Natural killer cell (primary cell): ENCODE results near the gene NLRP1. TPM values are rescaled to one million over a fixed set of nuclear protein-coding genes. Genes with fewer than 3 reads are reported as not detected.

Experiments used
- ATAC-seq, 3 donors: fragments of 150-1000 bp in 2 of 3; fragments of 200-7000 bp in 1 of 3; cut with Tn5 transposase; 1 replicate in 1 of 3; 2 replicates in 2 of 3; pipeline ENCODE4 v1.10.0; 2021; ENCODE audit warnings: mild to moderate bottlenecking in 2 of 3, moderate library complexity in 2 of 3
- DNase-seq, 2 donors: peaks; one replicate each; pipeline versions ENCODE4 v3.0.0 to v3.0.0-alpha.2; 2013 to 2021; ENCODE audit warnings: mixed read lengths in 1 of 2
- H3K27ac ChIP-seq: one replicate; pipeline ENCODE4 v1.5.1; 2013; ENCODE audit warnings: mild to moderate bottlenecking, low read length
- H3K27me3 ChIP-seq: one replicate; pipeline ENCODE4 v1.6.1; 2013; ENCODE audit warnings: low read length; ENCODE audit not compliant: control insufficient read depth, insufficient read depth
- H3K36me3 ChIP-seq: one replicate; pipeline ENCODE4 v1.6.1; 2013; ENCODE audit warnings: low read length; ENCODE audit not compliant: control insufficient read depth, insufficient read depth
- H3K4me1 ChIP-seq: one replicate; pipeline ENCODE4 v1.6.1; 2013; ENCODE audit warnings: low read length; ENCODE audit not compliant: control insufficient read depth, insufficient read depth
- H3K4me3 ChIP-seq: one replicate; pipeline ENCODE4 v1.5.1; 2013; ENCODE audit warnings: low read length
- H3K9me3 ChIP-seq: one replicate; pipeline ENCODE4 v1.6.1; 2013; ENCODE audit warnings: low read length; ENCODE audit not compliant: control insufficient read depth, insufficient read depth
- H3K27ac Mint-ChIP-seq, 2 donors: one replicate each; pipeline ENCODE4 v1.8.0; 2022; ENCODE audit warnings: mild to moderate bottlenecking in 2 of 2, mixed read lengths in 2 of 2, moderate library complexity in 1 of 2
- H3K27me3 Mint-ChIP-seq, 2 donors: one replicate each; pipeline ENCODE4 v1.8.0; 2022; ENCODE audit warnings: low read depth in 2 of 2, mixed read lengths in 2 of 2
- H3K36me3 Mint-ChIP-seq: one replicate; pipeline ENCODE4 v1.8.0; 2022; ENCODE audit warnings: mixed read lengths
- H3K4me1 Mint-ChIP-seq, 2 donors: one replicate each; pipeline ENCODE4 v1.8.0; 2022; ENCODE audit warnings: mixed read lengths in 2 of 2
- H3K4me3 Mint-ChIP-seq: one replicate; pipeline ENCODE4 v1.8.0; 2022; ENCODE audit warnings: mild to moderate bottlenecking, moderate library complexity, mixed read lengths
- H3K9me3 Mint-ChIP-seq, 2 donors: one replicate each; pipeline ENCODE4 v1.8.0; 2022; ENCODE audit warnings: mixed read lengths in 2 of 2
- CTCF ChIP-seq: fragments of 200-600 bp; IDR thresholded peaks from one replicate; pipeline ENCODE4 v1.8.0; 2022; ENCODE audit warnings: antibody characterized with exemption
- WGBS: methylation state at CpG from one replicate; pipeline ENCODE4 v1.1.7; 2013; ENCODE audit warnings: missing lambda C conversion rate; ENCODE audit not compliant: insufficient coverage; 5-methylcytosine and 5-hydroxymethylcytosine counted together
- intact Hi-C: fragments of 100-400 bp; cut with micrococcal nuclease; formaldehyde crosslinking; loops from one replicate; pipeline ENCODE4 v1.14.2; 2022
- total RNA-seq, 4 donors: library from RNA; stranded (reverse); fragments of 120-200 nt in 1 of 4; gene quantifications; one replicate each; pipeline versions ENCODE4 v1.2.3 to v1.2.4, GENCODE V29; 2013 to 2022

Gene NLRP1
- total RNA-seq, 3 donors from 2014 or later (not counting 1 experiment from before 2014, with no cell fraction given), result 206 to 237 (median 209) TPM

- Histone ChIP-seq H3K4me1 (no peaks in the 10 kb centered on the region), H3K4me3 (no peak overlapping the region), H3K27me3 (no peaks in the 10 kb centered on the region), H3K27ac (no peak overlapping the region), H3K9me3 (no peaks in the 10 kb centered on the region), H3K36me3 (peaks cover 82% of the 10 kb centered on the region)
- H3K4me1 Mint-ChIP-seq, result peaks cover 0 to 4% of the 10 kb centered on the region in 2 donors
- peaks cover 18% of the 10 kb centered on the region for H3K36me3 Mint-ChIP-seq
- WGBS, result 97% methylated on average over 11 of the region's 11 CpGs
- H3K9me3 Mint-ChIP-seq, result no peaks in the 10 kb centered on the region
- intact Hi-C loops, result loop anchor here (5.0 kb wide), 1 partner anchor 190 kb away; no protein-coding TSS in a partner anchor
- ATAC-seq, result no peak
- no peaks in the 10 kb centered on the region for H3K27me3 Mint-ChIP-seq
- no peak overlapping the region for H3K4me3 Mint-ChIP-seq
- no peak for TF ChIP-seq CTCF
- DNase-seq, result no peak
- peak overlapping the region in 1 of 2 donors; percentile 56 for H3K27ac Mint-ChIP-seq
Measured at GRCh38 chr17:5536866-5537650, 47.3 kb downstream of the NLRP1 start.

GRCh38 chr17:5535436-5535835 is 48.9 kb downstream of the NLRP1 start:
- H3K4me1 Mint-ChIP-seq, result peaks cover 0 to 4% of the 10 kb centered on the region in 2 donors
- Histone ChIP-seq H3K27me3 (no peaks in the 10 kb centered on the region), H3K36me3 (peaks cover 81% of the 10 kb centered on the region), H3K27ac (no peak overlapping the region), H3K9me3 (no peaks in the 10 kb centered on the region), H3K4me1 (no peaks in the 10 kb centered on the region), H3K4me3 (no peak overlapping the region)
- DNase-seq, result no peak
- H3K4me3 Mint-ChIP-seq, result no peak overlapping the region
- H3K9me3 Mint-ChIP-seq, result no peaks in the 10 kb centered on the region
- ATAC-seq, result no peak
- H3K36me3 Mint-ChIP-seq, result peaks cover 29% of the 10 kb centered on the region
- no peaks in the 10 kb centered on the region for H3K27me3 Mint-ChIP-seq
- WGBS, result 95% methylated on average over 2 of the region's 2 CpGs
- intact Hi-C loops, result loop anchor here (5.0 kb wide), 1 partner anchor 188 kb away; no protein-coding TSS in a partner anchor
- TF ChIP-seq CTCF, result no peak
- H3K27ac Mint-ChIP-seq, result no peak overlapping the region

GRCh38 chr17:5533486-5534315 is 50.6 kb downstream of the NLRP1 start:
- Mint-ChIP-seq H3K9me3 (no peaks in the 10 kb centered on the region), H3K4me1 (peaks cover 0 to 4% of the 10 kb centered on the region in 2 donors), H3K36me3 (peaks cover 31% of the 10 kb centered on the region), H3K27me3 (no peaks in the 10 kb centered on the region), H3K27ac (peak overlapping the region in 1 of 2 donors; percentile 15), H3K4me3 (no peak overlapping the region)
- 96% methylated on average over 18 of the region's 18 CpGs for WGBS
- H3K27me3 ChIP-seq, result no peaks in the 10 kb centered on the region
- H3K9me3 ChIP-seq, result no peaks in the 10 kb centered on the region
- DNase-seq (no peak), ATAC-seq (no peak)
- intact Hi-C loops, result no loop called here
- peaks cover 76% of the 10 kb centered on the region for H3K36me3 ChIP-seq
- no peak overlapping the region for H3K4me3 ChIP-seq
- H3K27ac ChIP-seq, result no peak overlapping the region
- no peaks in the 10 kb centered on the region for H3K4me1 ChIP-seq
- TF ChIP-seq CTCF, result no peak
